Measurements from ENCODE around the gene ATP8A1. TPM values are rescaled to one million over a fixed set of nuclear protein-coding genes. Genes with fewer than 3 reads are reported as not detected.

The ATP8A1 gene
- polyA plus RNA-seq, 4 donors: 5.1 to 90.1 (median 9.4) TPM

DNA sequence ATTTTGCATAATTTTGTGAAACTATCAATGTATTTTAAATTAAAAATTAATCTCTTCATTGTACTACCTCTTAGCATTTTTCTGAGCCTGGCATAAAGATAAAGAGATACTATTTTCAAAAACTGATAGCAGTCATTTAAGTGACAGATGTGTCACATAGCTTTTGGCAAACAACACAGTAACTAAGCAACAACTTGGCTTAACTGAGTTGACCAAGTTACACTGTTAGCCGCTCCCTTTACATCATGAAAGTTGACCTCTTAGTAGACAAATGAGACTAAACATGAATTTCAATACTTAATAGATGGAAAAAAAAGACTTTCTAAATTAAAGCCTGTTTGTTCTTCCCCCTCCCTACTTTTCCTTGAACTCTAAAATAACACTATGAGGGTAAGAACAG lies 62.0 kb downstream of the ATP8A1 start:
- FAIRE-seq: no peak
- H3K4me1 ChIP-seq (ENCODE audit: control insufficient read depth in 3 of 3, insufficient read depth in 2 of 3, low read depth in 1 of 3, low read length in 2 of 3): no peaks in the 10 kb centered on the region
- H3K27me3 ChIP-seq (ENCODE audit: control insufficient read depth in 3 of 3, insufficient read depth in 3 of 3, low read length in 3 of 3): no peaks in the 10 kb centered on the region
- H3K4me3 ChIP-seq (ENCODE audit: low read depth in 1 of 3, low read length in 3 of 3): no peak overlapping the region
- peaks cover 0 to 1% (median 0%) of the 10 kb centered on the region in 3 donors for H3K36me3 ChIP-seq (ENCODE audit: control insufficient read depth in 3 of 3, insufficient read depth in 2 of 3, low read depth in 1 of 3, low read length in 3 of 3)
- no peaks in the 10 kb centered on the region for H3K9me3 ChIP-seq (ENCODE audit: control insufficient read depth in 2 of 2, insufficient read depth in 1 of 2, low read depth in 1 of 2, low read length in 1 of 2)
- no peak overlapping the region for H3K27ac ChIP-seq (ENCODE audit: low read depth in 1 of 3, low read length in 2 of 3)
- WGBS, 3 donors: 66 to 91% (median 85%) methylated on average over 1 of the region's 1 CpG
- no peak for DNase-seq

GRCh38 chr4:42588909-42589308 lies 68.0 kb downstream of the ATP8A1 start:
- H3K36me3 ChIP-seq (ENCODE audit: control insufficient read depth in 3 of 3, insufficient read depth in 2 of 3, low read depth in 1 of 3, low read length in 3 of 3): peaks cover 0 to 3% (median 2%) of the 10 kb centered on the region in 3 donors
- H3K4me1 ChIP-seq (ENCODE audit: control insufficient read depth in 3 of 3, insufficient read depth in 2 of 3, low read depth in 1 of 3, low read length in 2 of 3): no peaks in the 10 kb centered on the region
- DNase-seq (no peak), FAIRE-seq (no peak)
- no peaks in the 10 kb centered on the region for H3K27me3 ChIP-seq (ENCODE audit: control insufficient read depth in 3 of 3, insufficient read depth in 3 of 3, low read length in 3 of 3)
- H3K27ac ChIP-seq (ENCODE audit: low read depth in 1 of 3, low read length in 2 of 3): no peak overlapping the region
- H3K4me3 ChIP-seq (ENCODE audit: low read depth in 1 of 3, low read length in 3 of 3): no peak overlapping the region
- 96 to 100% (median 96%) methylated on average over 2 of the region's 2 CpGs for WGBS, 3 donors
- H3K9me3 ChIP-seq (ENCODE audit: control insufficient read depth in 2 of 2, insufficient read depth in 1 of 2, low read depth in 1 of 2, low read length in 1 of 2): no peaks in the 10 kb centered on the region

DNA sequence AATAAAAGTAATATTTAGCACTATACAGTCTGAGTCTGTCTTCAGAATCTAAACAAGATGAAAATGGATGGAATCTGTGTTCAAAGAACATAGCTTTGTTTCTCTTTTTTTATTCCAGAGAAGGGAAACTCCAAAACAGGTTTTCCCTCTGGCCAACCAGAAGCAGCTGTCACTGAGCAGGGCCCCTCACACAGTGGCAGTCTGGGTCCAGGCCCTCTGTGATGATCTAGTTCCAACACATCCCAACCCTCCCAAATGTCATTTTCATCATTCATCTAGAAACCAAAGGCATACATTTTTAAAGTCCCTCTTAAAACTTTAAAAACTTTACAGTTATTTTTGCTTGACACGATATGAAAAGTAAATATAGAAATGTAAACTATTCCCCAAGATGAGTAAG lies 70.1 kb downstream of the ATP8A1 start:
- no peaks in the 10 kb centered on the region for H3K4me1 ChIP-seq (ENCODE audit: control insufficient read depth in 3 of 3, insufficient read depth in 2 of 3, low read depth in 1 of 3, low read length in 2 of 3)
- peaks cover 0 to 3% (median 2%) of the 10 kb centered on the region in 3 donors for H3K36me3 ChIP-seq (ENCODE audit: control insufficient read depth in 3 of 3, insufficient read depth in 2 of 3, low read depth in 1 of 3, low read length in 3 of 3)
- FAIRE-seq (no peak), DNase-seq (no peak)
- no peak overlapping the region for H3K4me3 ChIP-seq (ENCODE audit: low read depth in 1 of 3, low read length in 3 of 3)
- H3K9me3 ChIP-seq (ENCODE audit: control insufficient read depth in 2 of 2, insufficient read depth in 1 of 2, low read depth in 1 of 2, low read length in 1 of 2): no peaks in the 10 kb centered on the region
- H3K27me3 ChIP-seq (ENCODE audit: control insufficient read depth in 3 of 3, insufficient read depth in 3 of 3, low read length in 3 of 3): no peaks in the 10 kb centered on the region
- H3K27ac ChIP-seq (ENCODE audit: low read depth in 1 of 3, low read length in 2 of 3): no peak overlapping the region
- WGBS, 3 donors: 69 to 95% (median 83%) methylated on average over 1 of the region's 1 CpG

DNA sequence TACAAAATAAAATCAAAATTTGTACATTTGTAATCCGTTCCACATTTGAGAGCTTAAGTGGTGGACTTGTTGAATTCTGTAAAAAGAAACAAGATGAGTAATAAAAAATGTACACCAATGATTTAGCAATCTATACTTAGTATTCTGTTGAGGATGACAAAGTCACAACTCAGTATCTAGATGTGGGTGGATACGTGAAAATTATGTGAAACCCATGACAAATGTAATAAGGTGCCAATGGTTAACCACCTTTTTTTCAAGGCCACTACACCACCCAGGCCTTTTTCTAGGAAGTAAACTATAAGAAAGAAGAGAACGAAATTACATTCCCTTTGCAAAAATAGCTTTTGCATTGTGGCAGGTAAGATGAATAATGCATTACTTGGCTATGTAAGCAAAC lies 77.0 kb downstream of the ATP8A1 start:
- Histone ChIP-seq H3K36me3 (ENCODE audit: control insufficient read depth in 3 of 3, insufficient read depth in 2 of 3, low read depth in 1 of 3, low read length in 3 of 3) (peaks cover 0 to 5% (median 0%) of the 10 kb centered on the region in 3 donors), H3K9me3 (ENCODE audit: control insufficient read depth in 2 of 2, insufficient read depth in 1 of 2, low read depth in 1 of 2, low read length in 1 of 2) (no peaks in the 10 kb centered on the region), H3K27ac (ENCODE audit: low read depth in 1 of 3, low read length in 2 of 3) (no peak overlapping the region), H3K27me3 (ENCODE audit: control insufficient read depth in 3 of 3, insufficient read depth in 3 of 3, low read length in 3 of 3) (no peaks in the 10 kb centered on the region), H3K4me1 (ENCODE audit: control insufficient read depth in 3 of 3, insufficient read depth in 2 of 3, low read depth in 1 of 3, low read length in 2 of 3) (no peaks in the 10 kb centered on the region), H3K4me3 (ENCODE audit: low read depth in 1 of 3, low read length in 3 of 3) (no peak overlapping the region)
- no peak for FAIRE-seq
- 78 to 92% (median 81%) methylated on average over 3 of the region's 3 CpGs for WGBS, 3 donors
- no peak for DNase-seq

- Histone ChIP-seq H3K27me3 (ENCODE audit: control insufficient read depth in 3 of 3, insufficient read depth in 3 of 3, low read length in 3 of 3) (no peaks in the 10 kb centered on the region), H3K9me3 (ENCODE audit: control insufficient read depth in 2 of 2, insufficient read depth in 1 of 2, low read depth in 1 of 2, low read length in 1 of 2) (no peaks in the 10 kb centered on the region), H3K4me3 (ENCODE audit: low read depth in 1 of 3, low read length in 3 of 3) (no peak overlapping the region), H3K4me1 (ENCODE audit: control insufficient read depth in 3 of 3, insufficient read depth in 2 of 3, low read depth in 1 of 3, low read length in 2 of 3) (no peaks in the 10 kb centered on the region), H3K36me3 (ENCODE audit: control insufficient read depth in 3 of 3, insufficient read depth in 2 of 3, low read depth in 1 of 3, low read length in 3 of 3) (peaks cover 0 to 5% (median 0%) of the 10 kb centered on the region in 3 donors), H3K27ac (ENCODE audit: low read depth in 1 of 3, low read length in 2 of 3) (no peak overlapping the region)
- FAIRE-seq (no peak), DNase-seq (no peak)
- WGBS, 3 donors: 87 to 90% (median 89%) methylated on average over 3 of the region's 3 CpGs
Observed at GRCh38 chr4:42578187-42578586, 78.7 kb downstream of the ATP8A1 start.

- WGBS, 3 donors: 94 to 97% (median 97%) methylated on average over 4 of the region's 4 CpGs
- DNase-seq: no peak
- no peaks in the 10 kb centered on the region for H3K4me1 ChIP-seq (ENCODE audit: control insufficient read depth in 3 of 3, insufficient read depth in 2 of 3, low read depth in 1 of 3, low read length in 2 of 3)
- peaks cover 0 to 3% (median 0%) of the 10 kb centered on the region in 3 donors for H3K36me3 ChIP-seq (ENCODE audit: control insufficient read depth in 3 of 3, insufficient read depth in 2 of 3, low read depth in 1 of 3, low read length in 3 of 3)
- FAIRE-seq: no peak
- H3K27me3 ChIP-seq (ENCODE audit: control insufficient read depth in 3 of 3, insufficient read depth in 3 of 3, low read length in 3 of 3): no peaks in the 10 kb centered on the region
- H3K9me3 ChIP-seq (ENCODE audit: control insufficient read depth in 2 of 2, insufficient read depth in 1 of 2, low read depth in 1 of 2, low read length in 1 of 2): no peaks in the 10 kb centered on the region
- H3K27ac ChIP-seq (ENCODE audit: low read depth in 1 of 3, low read length in 2 of 3): no peak overlapping the region
- no peak overlapping the region for H3K4me3 ChIP-seq (ENCODE audit: low read depth in 1 of 3, low read length in 3 of 3)
Observed at GRCh38 chr4:42574870-42575430, 82.0 kb downstream of the ATP8A1 start.

DNA sequence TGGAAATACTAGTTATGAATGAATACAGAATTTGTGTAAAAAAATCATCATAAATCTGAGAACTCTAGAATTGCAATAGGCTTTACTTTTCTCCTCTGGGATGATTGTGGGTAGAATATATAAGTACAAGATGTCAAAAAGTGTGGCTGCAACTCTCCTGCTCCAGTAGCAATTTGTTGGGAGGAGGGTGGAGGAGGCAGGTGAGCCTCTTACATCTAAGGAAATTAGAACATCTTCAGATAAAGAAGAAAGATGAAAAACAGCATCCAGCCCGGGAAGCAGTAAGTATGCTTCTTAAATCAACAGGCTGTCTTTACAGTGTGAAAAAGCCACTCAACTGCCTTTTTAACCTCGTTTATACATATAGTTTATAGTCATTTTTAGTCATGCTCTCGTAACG lies 83.7 kb downstream of the ATP8A1 start:
- no peak for DNase-seq
- no peak overlapping the region for H3K27ac ChIP-seq (ENCODE audit: low read depth in 1 of 3, low read length in 2 of 3)
- H3K4me3 ChIP-seq (ENCODE audit: low read depth in 1 of 3, low read length in 3 of 3): no peak overlapping the region
- H3K36me3 ChIP-seq (ENCODE audit: control insufficient read depth in 3 of 3, insufficient read depth in 2 of 3, low read depth in 1 of 3, low read length in 3 of 3): peaks cover 0 to 3% (median 0%) of the 10 kb centered on the region in 3 donors
- 90 to 92% (median 90%) methylated on average over 4 of the region's 4 CpGs for WGBS, 3 donors
- no peak for FAIRE-seq
- no peaks in the 10 kb centered on the region for H3K27me3 ChIP-seq (ENCODE audit: control insufficient read depth in 3 of 3, insufficient read depth in 3 of 3, low read length in 3 of 3)
- no peaks in the 10 kb centered on the region for H3K9me3 ChIP-seq (ENCODE audit: control insufficient read depth in 2 of 2, insufficient read depth in 1 of 2, low read depth in 1 of 2, low read length in 1 of 2)
- H3K4me1 ChIP-seq (ENCODE audit: control insufficient read depth in 3 of 3, insufficient read depth in 2 of 3, low read depth in 1 of 3, low read length in 2 of 3): no peaks in the 10 kb centered on the region

DNA sequence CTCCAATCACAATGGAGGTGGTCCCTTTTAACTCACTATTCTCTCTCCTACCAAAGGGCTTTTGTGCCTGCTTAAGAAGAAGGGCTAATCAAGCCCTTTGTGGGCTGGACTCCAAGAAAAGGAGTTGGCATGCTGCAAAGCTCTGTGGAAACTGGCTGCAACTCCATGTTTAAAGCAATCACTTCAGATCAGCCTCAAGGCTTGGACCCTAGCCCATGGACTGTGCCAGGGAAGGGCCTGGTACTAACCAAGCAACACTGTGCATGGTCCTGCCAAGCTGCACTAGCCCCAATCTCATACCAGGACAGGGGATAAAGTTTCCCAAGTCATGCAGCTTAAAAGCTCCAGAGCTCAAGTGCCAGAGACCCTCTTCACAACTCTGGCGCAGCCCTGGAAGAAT lies 86.7 kb downstream of the ATP8A1 start:
- DNase-seq (no peak), FAIRE-seq (no peak)
- 91 to 100% (median 93%) methylated on average over 1 of the region's 1 CpG for WGBS, 3 donors
- no peaks in the 10 kb centered on the region for H3K9me3 ChIP-seq (ENCODE audit: control insufficient read depth in 2 of 2, insufficient read depth in 1 of 2, low read depth in 1 of 2, low read length in 1 of 2)
- H3K4me1 ChIP-seq (ENCODE audit: control insufficient read depth in 3 of 3, insufficient read depth in 2 of 3, low read depth in 1 of 3, low read length in 2 of 3): no peaks in the 10 kb centered on the region
- no peak overlapping the region for H3K4me3 ChIP-seq (ENCODE audit: low read depth in 1 of 3, low read length in 3 of 3)
- no peak overlapping the region for H3K27ac ChIP-seq (ENCODE audit: low read depth in 1 of 3, low read length in 2 of 3)
- peaks cover 0 to 3% (median 0%) of the 10 kb centered on the region in 3 donors for H3K36me3 ChIP-seq (ENCODE audit: control insufficient read depth in 3 of 3, insufficient read depth in 2 of 3, low read depth in 1 of 3, low read length in 3 of 3)
- no peaks in the 10 kb centered on the region for H3K27me3 ChIP-seq (ENCODE audit: control insufficient read depth in 3 of 3, insufficient read depth in 3 of 3, low read length in 3 of 3)

DNA sequence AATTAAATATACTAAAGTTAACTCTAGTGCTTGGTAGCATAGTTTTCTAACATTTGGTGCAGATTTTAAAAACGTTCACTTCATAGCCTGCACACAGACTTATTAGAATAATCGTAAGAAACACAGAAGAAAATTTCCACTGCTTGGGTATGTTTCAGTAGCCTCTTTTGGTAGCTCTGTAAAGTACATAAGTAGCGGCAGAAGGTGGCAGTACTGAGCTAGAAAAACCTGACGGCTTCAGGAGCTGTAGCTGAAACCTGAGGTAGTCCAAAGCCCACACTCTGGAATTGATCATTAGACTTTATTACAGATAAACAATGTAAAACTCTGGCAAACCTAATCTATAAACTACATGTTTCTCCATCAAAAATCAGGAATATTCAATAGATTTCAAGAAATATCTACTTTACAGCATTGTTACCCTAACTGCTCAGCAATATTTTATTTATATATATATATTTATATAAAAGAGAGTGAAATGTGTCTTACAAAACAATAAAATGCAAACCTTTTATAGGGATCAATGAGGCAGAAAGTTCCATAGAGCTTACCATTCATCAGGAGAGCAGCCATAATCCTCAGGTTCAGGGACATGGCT lies 88.2 kb downstream of the ATP8A1 start:
- Histone ChIP-seq H3K9me3 (ENCODE audit: control insufficient read depth in 2 of 2, insufficient read depth in 1 of 2, low read depth in 1 of 2, low read length in 1 of 2) (no peaks in the 10 kb centered on the region), H3K27me3 (ENCODE audit: control insufficient read depth in 3 of 3, insufficient read depth in 3 of 3, low read length in 3 of 3) (no peaks in the 10 kb centered on the region), H3K27ac (ENCODE audit: low read depth in 1 of 3, low read length in 2 of 3) (no peak overlapping the region), H3K36me3 (ENCODE audit: control insufficient read depth in 3 of 3, insufficient read depth in 2 of 3, low read depth in 1 of 3, low read length in 3 of 3) (peaks cover 0 to 6% (median 0%) of the 10 kb centered on the region in 3 donors), H3K4me1 (ENCODE audit: control insufficient read depth in 3 of 3, insufficient read depth in 2 of 3, low read depth in 1 of 3, low read length in 2 of 3) (no peaks in the 10 kb centered on the region), H3K4me3 (ENCODE audit: low read depth in 1 of 3, low read length in 3 of 3) (no peak overlapping the region)
- peak; percentile 82 to 84 for DNase-seq
- WGBS, 3 donors: 2 to 6% (median 5%) methylated on average over 4 of the region's 4 CpGs
- no peak for FAIRE-seq
